ENCODE results near the gene DDAH1. TPM values are rescaled to one million over a fixed set of nuclear protein-coding genes. Genes with fewer than 3 reads are reported as not detected.

Gene DDAH1
- polyA plus RNA-seq, 5 donors, result 74.1 to 103 (median 94.3) TPM

GRCh38 chr1:85447006-85447943 lies 17.7 kb downstream of the DDAH1 start:
- no peak for DNase-seq

DNA sequence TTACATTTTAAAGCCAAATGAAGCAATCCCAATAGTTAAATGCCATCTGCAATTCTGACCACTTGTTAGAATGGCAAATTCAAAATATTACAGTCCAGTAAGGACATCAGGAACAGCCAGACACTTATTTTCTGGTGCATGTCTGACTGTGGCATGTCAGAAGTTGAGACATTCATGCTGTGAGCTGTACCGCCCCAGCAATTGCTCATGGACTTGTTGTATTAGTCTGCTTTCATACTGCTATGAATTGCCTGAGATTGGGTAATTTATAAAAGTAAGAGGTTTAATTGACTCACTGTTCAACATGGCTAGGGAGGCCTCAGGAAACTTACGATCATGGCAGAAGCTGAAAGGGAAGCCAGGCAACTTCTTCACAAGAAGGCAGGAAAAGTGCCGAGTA lies 19.1 kb downstream of the DDAH1 start:
- no peak for DNase-seq

DNA sequence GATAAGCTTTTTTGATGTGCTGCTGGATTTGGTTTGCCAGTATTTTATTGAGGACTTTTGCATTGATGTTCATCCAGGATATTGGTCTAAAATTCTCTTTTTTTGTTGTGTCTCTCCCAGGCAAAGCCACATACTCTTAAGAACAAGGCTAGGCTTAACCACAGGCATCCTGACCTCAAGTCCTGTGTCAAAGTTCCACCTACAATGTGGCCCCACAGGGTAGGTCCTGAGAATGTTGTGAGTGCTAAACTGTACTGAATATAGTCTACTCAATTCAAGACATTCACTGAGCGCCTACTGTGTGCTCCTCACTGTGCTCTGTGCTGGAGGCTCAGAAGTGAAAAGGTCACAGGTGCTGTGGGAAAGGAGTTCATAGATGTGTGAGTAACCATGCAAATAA lies 20.6 kb downstream of the DDAH1 start:
- DNase-seq, result no peak

- DNase-seq, result no peak
Observed at GRCh38 chr1:85440612-85441011, 24.3 kb downstream of the DDAH1 start.

GRCh38 chr1:85438353-85438752 lies 26.6 kb downstream of the DDAH1 start:
- no peak for DNase-seq

DNA sequence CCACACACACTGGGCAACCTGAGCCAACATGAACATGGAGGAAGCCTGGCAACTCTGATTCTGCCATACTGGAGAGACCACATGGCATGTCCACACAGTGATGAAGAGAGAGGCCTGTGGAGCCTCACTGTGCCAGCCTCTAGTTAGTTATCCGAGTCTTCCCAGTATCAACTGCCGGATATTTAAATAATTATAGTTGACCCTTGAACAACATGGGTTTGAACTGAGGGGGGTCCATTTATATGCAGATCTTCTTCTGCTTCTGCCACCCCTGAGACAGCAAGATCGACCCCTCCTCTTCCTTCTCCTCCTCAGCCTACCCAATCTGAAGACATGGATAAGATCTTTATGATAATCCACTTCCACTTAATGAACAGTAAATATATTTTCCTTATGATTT lies 27.8 kb downstream of the DDAH1 start:
- no peak for DNase-seq

GRCh38 chr1:85433096-85433495 lies 31.9 kb downstream of the DDAH1 start:
- no peak for DNase-seq

DNA sequence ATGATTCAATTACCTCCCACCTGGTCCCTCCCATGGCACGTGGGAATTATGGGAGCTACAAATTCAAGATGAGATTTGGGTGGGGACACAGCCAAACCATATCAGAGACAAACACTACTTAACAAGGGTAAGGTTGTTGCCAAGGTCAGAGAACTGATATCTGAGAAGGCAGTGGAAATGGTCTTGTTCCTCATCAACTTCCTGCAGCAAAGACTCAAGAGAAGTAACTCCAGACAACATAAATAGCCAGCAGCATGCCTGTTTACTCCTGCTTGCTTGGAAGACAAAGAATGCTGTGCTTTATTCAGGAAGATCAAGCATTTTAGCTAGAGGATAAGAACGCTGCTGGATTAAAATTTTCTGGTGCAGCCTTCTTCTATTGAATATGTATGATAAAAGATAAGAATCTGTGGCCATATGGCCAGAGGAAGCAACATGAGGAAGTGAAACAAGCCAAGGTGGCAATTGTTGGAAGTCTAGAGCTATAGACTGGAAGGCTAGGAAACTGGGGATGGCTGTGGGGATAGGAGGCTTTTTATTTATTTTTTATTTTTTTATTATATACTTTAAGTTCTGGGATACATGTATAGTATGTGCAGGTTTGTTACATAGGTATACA lies 36.4 kb downstream of the DDAH1 start:
- DNase-seq, result no peak

DNA sequence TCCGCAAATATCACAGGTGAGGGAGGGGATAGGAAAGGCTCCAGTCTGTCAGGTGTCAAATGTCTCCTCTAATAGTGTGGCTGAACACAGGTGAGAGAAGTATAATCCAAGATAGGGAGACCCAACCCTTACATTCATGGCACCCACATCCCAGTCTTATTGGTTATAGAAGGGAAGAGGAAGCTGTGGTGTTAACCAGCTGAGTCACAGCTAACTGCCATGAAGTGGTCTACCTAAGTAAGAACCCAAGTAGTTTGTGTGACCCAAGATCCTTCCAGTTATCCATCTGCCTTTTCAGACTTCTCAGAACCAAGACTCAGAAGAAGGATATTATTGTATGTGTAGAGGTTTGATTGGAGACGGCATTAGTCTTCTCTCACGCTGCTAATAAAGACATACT lies 37.1 kb downstream of the DDAH1 start:
- DNase-seq, result no peak

DNA sequence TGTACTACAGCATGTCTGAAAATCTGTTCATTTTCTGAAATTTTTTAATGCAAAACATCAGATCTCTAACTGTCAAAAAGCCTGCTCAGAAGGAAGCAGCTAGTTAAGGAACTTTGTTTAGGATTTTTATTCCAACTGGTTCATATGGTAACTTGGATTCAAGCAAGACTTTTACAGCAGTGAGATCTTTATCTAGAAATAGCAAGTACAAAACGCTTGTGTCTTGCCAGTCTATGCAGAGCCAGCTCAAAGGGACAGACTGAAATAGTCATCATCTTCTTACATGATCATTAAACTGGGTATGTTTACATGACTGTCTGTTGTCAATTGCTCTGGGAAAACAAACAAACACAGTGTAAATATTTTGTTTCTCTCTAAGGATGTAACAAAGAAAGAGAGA lies 37.6 kb downstream of the DDAH1 start:
- DNase-seq, result peak; percentile 27 to 28

GRCh38 chr1:85421179-85421578 lies 43.8 kb downstream of the DDAH1 start:
- no peak for DNase-seq

- no peak for DNase-seq
Observed at GRCh38 chr1:85420199-85420598, 44.8 kb downstream of the DDAH1 start.

DNA sequence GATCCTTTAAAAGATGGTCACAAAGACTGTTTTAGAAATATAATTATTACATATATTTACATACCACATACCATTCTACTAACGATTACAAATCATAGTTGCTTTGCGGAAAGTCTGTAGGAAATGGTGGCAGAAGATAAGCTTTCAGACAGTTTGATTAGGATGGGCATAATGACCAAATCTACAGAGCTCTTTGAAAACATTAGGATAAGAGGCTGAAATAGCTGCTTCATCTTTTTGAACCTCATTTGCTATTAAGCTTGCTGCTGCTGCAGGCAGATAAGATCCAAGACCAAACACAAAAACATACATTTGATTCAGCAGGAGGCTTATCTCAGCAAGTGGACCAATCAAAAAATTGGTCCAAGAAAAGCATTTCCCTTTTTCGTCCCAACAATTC lies 47.1 kb downstream of the DDAH1 start:
- DNase-seq, result no peak

GRCh38 chr1:85417017-85417416 lies 47.9 kb downstream of the DDAH1 start:
- no peak for DNase-seq

DNA sequence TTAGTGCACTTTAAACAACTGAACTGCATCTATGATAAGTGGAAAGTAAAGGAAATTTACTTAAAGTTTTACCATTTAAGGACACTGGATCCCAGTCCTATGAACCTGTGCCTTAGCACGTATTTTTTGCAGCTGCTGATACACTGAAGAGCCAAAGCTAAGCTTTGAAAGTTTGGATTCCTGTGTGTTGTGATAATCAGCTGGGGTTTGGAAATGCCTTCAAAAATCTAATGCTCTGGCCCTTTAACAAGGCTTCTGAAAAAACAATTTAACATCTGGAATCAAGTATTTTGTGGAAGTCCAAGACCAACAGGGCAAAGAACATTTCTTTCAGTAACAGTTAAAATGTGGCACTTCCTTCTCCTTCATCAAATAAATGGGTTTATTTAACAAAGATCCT lies 51.8 kb downstream of the DDAH1 start:
- no peak for DNase-seq

DNA sequence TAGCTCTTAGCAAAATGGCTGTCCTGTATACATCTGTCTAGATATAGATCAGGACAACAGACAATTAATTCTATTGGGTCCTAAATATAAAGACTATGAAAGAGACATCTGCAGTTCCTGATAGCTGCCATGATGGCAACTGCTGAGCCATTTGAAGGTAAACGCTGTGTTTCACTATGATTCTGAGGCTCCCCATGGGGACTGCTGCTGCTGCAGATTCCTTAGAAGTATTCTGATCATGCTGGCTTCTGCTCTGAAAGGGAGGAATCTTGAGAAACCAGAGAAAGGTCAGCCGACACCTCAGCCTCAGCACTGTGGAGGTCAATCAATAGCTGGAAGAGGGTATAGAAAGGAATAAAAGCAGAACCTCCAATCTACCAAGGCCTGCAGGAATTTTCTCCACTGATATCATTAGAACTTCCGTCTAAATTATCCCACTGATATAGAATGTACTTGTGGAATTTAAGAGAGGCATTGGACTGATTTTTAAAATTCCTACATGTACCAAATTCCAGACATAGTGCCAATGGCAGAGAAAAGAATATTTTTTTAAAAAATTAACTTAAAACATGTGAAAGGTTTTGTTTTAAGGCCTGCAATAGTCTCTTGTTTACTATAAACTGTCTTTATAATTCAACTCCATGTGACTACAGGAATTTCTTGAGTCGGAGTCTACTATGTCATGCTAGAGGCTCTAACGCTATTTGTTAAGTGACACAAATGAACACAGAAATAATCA lies 53.2 kb downstream of the DDAH1 start:
- no peak for DNase-seq

- DNase-seq, result no peak
Observed at GRCh38 chr1:85409516-85409915, 55.4 kb downstream of the DDAH1 start.

DNA sequence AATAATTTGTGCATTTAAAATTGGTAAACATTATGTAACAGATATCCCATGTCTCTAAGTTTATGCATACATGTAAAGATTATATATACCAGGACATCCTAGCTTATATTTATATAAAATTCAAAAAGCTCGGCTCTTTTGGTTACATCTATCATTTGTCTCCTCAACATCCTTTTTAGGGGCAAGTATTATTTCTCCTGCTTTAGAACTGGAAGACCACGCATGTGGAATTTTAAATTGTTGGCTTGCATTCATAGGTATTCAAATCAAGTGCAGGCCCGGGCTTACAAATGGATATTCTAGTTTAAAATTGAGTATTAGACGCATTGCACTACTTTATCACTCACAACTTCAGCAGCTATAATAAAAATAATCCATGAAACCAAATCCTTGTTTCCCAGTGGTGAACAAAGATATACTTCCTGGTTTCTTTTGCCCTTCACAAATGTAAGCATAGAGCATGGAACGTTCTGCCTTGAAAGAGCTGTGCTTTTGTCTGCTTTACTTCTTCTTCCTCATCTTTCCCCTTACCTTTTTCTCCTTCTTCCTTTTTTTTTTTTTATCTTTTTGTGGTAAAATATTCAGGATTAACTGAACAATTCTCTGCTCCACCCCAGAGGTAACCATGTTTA lies 57.1 kb downstream of the DDAH1 start:
- no peak for DNase-seq

DNA sequence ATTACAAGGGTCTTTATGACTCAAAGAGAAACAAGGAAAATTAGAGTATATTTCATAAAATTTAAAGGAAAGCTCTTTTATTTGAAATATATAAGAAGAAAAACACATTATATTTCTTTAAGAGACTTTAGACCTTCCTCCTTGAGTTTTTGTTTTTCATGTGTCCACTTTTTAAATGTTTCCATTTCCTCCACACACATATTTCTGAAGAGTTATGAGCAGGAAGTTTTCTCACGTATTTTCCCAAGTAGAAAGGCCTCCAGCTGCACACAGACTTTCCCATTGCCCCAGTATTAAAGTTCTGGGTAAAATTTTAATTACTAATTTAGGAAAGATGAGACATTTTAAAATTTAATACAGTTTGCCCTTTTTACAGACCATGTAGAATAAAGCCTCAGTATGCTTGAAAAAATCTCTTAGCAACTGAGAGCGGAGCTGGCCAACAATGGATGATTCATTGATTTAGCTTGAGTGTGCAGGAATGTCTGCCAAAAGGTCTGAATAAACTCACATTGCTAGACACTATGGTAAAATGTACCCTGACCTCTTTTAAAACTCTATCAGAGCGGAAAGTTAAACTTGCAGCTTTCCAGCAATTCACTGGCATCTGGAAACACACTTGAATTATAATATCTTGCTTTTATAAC lies 57.9 kb downstream of the DDAH1 start:
- peak; percentile 85 for DNase-seq

GRCh38 chr1:85406081-85406480 lies 58.9 kb downstream of the DDAH1 start:
- DNase-seq, result no peak

GRCh38 chr1:85404408-85404807 lies 60.6 kb downstream of the DDAH1 start:
- no peak for DNase-seq

All from right lung (tissue), 5 donors.